NCI-H774 (cell line): Measurements from ENCODE around the gene GM2A.

Experiments used
- DNase-seq: peaks from one replicate; lab custom pipeline; 2025; lab: John Stamatoyannopoulos, UW

The GM2A gene

DNA sequence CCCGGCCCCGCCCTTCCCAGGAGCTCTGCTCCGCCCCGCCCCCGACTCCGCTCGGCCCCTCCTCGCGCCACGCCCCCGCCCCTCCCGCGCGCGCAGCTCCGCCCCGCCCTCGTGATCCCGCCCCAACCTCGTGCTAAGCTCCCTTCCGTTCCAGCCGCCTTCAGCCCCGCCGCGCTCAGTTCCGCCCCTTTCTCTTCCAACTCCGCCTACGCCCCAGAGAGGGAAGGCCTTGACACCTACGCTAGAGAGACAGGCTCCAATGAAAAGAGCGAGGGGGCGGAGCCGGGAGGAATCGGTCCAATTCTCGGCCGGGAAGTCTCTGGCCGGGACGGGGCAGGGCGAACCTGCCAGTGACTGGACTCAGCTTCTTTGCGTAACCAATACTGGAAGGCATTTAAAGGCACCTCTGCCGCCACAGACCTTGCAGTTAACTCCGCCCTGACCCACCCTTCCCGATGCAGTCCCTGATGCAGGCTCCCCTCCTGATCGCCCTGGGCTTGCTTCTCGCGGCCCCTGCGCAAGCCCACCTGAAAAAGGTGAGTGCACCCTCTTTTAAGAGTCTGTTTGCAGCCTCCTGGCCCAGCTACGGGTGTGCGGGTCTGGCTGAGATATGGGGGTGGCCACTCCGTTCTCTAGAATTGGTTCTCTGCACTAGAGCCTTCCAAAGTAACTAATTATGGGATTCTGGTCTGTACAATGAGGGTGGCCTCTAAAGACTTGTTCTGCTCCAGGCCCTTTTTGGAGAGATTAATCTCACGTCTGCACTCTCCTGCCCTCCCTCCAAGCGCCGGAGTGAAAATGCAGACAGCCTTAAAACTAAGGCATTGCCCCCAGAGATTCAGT is at the start of gene GM2A:
Gene GM2A (plus strand): TSS at position 424 of the 843 bp plus-strand sequence. CDS start 32 bp downstream, at position 456.
- peak; percentile 98 for DNase-seq

DNA sequence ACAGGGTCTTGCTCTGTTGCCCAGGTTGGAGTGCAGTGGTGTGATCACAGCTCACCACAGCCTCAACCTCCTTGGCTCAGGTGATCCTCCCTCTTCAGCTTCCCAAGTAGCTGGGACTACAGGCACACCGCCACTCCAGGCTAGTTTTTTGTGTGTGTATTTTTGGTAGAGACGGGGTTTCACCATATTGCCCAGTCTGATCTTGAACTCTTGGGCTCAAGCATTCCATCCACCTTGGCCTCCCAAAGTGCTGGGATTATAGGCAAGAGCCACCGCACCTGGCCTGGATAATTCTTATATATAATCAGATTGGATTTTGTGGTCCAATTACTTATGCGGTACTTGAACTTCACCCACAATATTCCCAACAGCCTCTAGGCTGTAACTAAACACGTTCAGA is 48.9 kb upstream of the GM2A start:
- no peak for DNase-seq

DNA sequence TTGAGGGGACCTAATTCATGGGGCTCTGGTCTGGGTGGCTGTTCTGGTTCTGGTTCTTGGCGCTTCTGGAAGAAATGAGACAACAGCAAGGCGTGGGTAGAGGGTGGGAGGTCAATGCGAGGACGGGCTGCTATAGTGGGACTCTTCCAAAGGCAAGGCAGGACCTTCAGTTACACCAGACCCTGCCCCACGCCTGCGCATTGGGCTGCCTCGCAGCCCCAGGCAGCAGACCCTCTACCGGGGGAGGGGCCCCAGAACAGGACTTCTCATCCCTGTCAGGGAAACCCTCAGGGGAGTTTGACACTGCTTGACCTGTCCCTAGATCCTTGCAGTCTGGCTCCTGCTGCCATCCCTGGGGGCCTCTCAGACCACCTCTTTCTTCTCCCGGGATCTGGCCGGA is 47.6 kb upstream of the GM2A start:
- DNase-seq = no peak

DNA sequence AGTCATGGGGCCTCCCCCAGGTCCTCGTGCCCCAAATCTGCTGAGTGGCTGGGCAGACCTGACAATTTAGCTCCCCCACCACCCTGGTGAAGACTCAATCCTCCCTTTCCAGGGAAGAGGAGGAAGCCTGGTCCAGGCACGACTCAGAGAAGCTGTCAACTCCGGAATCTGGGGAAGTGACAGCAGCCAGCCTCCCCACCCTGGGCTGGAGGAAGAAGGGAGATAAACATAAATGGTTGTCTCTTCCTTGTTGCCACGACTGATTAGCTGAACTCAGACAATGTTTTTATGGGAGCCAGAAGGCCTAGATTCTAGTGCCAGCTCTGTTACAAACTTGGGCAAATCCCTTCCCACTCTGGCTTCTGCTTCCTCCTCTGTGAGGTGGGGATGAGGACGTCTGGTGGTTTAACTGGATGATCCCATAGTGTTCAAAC is 44.5 kb upstream of the GM2A start:
- no peak for DNase-seq

DNA sequence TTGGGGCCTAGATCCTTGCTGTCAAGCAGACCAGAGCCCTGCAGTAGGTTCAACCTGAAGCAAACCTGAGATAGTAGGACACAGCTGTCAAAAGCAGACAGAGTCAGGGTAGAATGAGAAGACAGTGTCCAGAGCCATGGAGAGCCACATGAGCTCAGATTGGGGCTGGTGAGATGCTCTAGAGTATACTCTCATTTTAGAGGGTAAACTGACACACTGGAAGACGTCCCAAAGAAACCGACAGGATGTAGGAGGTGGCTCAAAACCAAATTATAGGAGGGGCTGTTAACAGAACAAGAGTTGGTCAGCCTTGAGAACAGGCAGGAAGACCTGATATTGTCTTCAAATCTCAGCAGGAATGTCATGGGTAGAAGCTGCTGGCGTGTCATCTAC is 40.6 kb upstream of the GM2A start:
- DNase-seq = no peak

DNA sequence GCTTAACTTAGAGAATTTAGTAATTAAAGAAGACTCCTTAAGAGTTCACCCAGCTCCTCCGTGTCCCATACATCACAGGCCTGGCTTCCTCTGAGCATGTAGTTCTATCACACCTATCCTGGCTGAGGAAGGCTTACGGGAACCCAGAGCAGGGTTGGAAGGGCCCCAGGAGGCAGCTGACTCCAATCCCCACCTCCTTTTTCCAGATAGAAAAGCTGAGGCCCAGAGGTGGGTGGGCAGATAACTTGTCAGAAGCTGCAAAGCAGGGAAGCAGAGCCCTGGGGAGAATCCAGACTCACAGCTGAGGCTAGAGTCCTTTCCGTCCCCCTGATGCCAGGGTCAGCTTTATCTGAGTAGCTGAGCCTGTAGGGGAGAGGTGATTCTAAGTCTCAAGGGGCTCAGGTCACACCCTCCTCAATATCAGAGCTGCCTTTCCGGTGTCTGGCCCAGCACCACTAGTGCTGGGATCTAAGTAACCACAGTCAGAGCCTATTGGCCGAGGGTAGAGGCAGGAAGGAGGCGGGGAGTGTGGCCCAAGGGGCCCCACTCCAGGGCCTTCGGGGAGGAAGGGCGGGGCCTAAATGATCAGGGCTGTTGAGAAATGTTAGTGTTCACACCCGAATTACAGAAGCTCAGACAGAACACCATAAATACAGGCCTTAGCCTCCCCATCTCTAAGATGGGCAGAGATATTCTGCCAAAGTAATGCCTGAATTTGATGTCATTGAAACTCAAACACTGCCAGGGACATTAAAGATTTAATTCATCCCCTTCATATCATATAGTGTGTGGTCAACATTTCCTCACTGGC is 39.0 kb upstream of the GM2A start:
- no peak for DNase-seq

DNA sequence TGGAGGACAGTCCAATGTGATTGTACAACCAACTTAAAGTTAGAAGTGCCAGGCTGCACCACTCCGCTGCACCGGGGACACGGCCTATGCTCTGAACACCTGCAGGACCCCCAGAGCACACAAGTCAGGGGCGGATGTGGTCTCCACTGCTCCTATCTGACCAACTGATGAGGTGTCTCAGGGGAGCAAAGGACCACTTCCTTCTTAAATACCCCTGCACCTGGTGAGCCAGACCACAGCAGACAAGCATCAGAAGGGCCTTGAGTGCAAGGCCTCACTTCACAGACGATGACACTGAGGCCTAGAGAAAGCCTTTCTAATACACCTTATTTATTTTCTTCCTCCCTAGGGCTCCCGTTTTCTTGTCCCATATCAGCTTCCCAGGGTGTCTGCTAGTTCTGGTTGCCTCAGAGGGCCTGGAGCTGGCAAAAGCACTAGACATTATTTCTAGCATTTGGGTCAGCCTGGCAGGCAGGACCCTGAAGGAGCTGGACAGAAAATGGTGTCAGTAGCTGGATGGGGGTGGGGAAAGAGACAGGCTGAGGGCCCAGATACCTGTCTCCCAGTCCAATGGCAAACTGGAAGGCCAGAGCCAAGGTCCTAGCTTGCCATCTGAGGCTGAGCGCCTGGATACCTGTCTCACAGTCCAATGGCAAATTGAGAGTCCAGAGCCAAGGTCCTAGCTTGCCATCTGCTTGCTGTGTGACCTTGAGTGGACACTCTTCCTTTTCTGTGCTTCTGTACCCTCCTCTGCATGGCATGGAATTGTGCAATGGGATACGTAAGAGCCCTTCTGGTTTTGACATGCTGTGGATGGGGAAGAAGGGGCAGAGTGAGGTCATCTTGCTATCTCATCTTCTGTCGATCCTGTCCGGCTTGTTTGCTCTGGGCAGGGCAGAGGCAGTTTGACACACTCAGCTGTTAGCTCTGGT is 38.1 kb upstream of the GM2A start:
- DNase-seq = no peak

DNA sequence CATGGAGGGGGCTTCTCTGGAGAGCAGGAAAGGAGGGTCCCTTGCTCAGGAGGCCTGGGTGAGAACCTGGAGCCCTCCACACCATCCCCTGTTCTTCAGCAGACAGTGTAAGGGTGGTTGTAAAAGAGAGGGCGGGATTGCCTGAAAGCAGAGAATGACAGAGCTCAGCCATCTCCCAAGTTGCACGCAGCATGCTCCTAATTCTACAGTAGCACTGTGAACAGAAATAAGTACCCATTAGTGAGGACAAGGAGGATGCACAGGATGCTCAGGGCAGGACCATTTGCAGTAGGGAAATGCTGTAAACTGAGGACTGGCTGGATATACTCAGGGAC is 37.5 kb upstream of the GM2A start:
- DNase-seq = no peak

DNA sequence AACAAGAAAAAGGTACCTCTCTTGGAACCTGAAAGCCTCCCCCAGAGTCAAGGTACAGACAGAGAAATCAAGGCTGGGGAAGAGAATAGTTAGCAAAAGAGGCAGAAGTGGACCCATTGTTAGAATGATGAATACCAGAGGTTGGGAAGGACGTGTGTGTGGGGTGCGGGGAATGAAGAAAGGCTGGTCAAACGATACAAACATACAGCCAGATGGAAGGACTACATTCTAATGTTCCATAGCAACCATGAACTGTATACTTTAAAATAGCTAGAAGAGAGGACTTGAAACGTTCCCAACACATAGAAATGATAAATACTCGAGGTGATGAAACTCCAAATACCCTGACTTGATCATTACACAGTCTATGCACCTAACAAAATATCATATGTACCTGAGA is 36.2 kb upstream of the GM2A start:
- no peak for DNase-seq

DNA sequence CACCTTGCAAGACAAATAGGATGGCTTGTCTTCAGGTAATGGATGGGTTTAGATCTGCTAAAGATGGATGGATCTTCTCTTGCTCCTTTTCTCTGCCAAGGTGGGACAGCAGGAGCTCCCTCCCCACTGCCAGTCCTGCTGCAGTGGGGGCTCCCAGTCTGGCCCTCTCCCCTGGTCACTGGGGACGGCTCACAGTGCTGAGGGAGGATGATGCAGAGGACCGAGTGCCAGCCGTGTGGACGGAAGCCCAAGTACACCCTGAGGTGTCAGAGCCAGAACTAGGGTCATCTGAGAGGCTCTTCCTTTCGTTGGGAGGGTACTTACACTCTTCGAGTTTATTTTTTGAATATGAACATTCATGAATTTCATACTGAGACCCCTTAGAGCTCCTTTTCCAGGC is 34.8 kb upstream of the GM2A start:
- DNase-seq = no peak

DNA sequence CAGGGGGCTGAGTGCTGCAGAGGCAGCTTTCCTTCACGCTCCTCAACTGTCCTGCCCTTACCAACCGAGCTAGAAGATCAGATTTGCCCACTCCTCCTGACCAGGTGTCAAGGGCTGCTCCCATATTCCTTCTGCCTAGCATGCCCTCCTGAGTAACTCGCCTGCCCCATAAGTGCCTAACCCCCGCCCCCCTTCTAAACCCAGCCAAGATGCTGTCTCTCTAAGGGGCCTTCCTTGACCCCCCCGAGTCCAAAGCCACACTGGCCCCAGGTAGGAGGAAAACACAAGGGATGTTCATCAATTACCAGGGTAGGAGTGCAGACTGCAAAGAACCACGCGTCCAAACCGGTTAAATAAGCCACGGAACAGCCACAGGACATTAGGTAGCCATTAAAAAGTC is 33.8 kb upstream of the GM2A start:
- no peak for DNase-seq

DNA sequence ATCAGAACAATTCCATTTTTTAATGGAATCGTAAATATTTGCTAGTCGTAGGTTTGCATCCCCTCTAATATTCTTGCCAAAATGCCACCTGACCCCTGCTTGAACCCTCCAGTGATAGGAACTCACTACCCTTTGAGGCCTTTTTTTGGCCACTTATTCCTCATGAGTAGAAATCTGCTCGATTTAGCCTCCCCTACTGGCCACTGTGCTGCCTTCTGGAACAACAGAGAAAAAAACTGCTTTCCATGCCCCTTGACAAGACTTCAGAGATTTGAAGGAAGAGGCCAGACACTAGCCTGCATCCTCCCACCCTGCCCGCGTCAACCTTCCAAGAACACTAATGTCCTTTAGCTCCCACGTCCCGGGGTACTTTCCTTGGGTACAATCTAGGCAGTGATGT is 33.2 kb upstream of the GM2A start:
- DNase-seq = no peak

DNA sequence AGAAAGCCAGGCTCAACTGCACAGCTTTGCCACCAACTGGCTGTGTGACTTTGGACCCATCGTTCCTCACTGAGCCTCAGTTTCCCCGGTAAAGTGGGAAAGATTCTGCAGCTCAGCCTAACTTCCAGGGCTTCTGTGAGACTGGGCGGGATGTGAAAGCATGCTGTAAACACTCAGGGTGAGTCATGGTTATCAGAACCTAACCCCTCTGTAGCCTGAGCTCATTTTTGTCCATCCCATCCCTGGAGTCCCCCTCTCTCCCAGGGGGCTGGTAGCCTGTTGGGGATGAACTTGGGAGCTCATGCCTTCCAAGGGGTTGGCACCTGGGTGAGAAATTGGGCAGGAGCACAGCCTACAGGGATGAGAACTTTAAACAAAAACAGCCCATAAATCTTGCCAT is 31.4 kb upstream of the GM2A start:
- DNase-seq = no peak

DNA sequence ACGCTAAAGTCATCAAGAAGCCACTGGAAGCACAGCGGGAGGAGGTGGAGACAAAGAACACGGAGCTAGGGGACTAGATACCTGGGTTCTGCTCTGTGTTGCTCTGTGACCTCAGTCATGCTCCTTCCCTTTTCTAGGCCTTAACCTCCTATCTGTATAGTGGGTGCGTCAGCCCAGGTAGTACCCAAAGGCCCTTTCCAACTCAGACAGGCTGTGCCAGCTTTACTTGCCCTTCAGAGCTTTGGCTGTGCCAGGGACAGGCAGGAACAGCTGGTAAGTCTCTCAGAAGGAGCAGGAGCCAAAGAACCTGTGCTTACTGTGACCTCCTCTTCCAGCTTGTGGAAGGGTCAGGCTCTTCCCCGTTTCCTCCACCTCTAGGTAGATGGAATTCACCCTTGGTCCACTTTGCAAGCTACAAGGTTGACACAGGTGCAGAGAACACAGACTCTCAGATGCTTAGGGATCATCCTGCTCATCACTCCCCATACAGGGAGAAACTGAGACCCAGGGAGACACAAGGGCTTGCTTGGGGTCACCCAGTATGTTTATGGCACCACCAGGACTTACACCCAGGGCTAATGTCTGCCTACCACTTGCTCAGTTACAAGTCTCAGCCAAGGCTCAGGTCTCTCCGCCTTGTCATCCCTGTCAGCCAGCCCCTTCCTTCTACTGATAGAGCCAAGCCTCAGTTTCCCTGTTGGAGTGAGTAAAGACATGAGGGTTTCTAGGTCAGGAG is 30.8 kb upstream of the GM2A start:
- no peak for DNase-seq

DNA sequence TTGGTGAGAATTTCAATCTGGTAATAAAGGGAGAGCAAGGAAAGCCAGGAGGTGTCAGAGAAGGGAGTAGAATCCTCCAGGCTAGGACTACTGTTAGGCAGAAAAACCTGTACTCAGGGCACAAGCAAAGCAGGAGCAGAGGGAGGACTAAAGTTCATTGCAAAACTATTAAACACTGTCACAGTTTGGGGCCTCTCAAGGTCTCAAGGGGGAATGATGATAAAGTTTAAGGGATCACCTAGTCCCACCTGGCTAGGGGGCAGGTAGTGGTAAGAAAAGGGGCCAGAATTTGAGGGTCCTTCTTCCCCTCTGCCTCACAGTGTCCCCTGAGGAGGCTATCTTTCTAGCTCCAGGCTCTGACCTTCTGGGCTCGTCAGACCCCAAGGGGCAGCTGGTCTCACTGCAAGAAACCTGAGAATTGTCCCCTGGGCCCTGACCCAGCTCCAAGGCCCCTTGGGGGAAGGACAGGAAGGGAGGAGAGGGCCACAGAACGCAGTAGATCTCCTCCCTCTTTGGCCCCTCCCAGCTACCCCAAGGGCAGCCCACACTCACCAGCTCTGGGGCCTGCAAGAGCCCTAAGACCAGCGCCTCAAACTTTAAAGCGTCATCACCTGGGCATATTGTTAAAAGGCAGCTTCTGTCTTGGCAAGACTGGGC is 30.1 kb upstream of the GM2A start:
- DNase-seq = no peak

DNA sequence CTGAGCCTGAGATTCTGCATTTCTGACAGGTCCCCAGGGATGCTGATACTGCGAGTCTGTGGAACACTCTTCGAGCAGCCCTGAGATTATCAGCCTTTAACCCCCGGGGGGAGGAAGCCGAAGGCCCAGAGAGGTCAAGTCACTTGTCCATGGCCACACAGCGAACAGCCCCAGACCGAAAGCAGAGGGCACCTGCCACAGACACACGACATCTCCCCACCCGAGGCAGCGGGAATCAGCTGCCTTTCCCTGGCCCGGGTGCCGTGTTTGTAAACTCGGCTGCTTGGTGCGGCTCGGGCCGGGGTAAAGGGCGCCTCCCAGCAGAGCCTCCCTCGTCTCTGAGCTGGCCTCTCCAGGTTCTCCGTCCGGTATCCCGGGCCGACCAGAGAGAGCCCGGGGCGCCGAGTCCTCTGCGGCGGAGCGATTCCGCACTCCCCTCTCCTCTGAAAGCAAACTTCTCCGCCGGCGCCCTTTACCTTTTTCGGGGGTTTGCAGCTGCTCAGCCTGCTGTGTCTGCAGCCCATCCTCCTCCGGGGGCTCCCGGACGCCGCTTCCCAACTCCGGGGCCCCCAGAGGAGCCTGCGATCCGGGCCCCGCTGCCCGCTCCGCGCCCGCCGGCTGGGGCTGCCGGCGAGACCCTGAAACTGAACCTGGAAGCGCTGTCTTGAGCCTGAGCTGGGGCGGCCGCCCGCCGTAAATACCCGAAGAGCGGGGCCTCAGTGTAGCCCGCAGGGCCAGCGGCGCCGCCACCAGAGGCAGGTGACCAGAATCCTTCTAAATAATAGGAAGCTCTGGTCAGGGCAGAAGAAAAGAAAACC is 29.3 kb upstream of the GM2A start, which contains the start of gene CCDC69:
Gene CCDC69 (minus strand): TSS at position 646 of the 818 bp plus-strand sequence. CDS start 122 bp downstream, at position 524.
- peak; percentile 23 for DNase-seq

DNA sequence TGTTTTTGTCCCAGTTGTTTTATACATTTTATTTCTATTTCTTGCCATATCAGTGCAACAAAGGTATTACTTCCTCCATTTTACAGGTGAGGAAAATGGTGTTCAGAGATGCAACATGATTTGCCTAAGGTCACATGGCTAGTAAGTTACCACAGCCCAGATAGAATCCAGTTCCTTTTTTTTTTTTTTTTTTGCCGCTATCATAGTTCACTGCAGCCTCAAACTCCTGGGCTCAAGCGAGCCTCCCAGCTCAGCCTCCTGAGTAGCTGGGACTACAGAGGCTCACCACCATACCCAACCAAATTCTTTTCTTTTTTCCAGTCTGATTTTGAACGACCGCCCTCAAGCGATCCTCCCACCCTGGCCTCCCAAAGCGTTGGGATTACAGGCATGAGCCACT is 28.6 kb upstream of the GM2A start:
- DNase-seq = no peak

DNA sequence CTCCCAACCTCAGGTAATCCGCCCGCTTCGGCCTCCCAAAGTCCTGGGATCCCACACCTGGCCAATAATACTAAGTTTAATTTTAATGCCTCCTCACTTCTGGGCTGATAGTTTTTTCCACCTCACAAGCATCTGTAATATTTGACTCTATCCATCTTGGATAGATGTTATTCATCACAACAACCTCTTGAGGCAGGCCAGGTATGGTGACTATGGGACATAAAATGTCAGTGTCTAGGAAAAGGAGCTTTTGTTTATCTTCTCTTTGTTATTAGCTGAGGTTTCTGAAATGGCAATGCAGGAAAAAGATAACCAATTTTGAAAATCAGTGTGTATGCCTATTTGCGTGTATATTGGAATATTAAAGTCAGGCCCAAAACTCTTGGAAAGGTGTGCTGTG is 27.9 kb upstream of the GM2A start:
- DNase-seq = no peak

DNA sequence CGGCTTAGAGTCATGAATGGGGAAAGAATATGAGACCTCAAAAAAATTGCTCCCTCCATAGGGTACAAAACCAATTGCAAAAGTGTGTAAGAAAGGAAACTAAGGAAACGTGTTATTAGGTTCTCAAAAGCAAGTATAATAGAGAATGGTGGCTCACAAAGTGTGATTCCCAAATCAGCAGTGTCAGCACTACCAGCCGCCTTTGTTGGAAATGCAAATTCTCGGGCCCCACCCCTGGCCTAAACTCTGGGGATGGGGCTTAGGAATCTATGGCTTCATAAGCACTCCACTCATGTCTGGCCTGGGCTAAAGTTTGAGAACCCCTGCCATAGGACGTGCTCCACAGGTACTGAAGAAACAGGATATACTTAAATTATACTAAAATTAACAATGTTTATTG is 27.5 kb upstream of the GM2A start:
- DNase-seq = no peak

DNA sequence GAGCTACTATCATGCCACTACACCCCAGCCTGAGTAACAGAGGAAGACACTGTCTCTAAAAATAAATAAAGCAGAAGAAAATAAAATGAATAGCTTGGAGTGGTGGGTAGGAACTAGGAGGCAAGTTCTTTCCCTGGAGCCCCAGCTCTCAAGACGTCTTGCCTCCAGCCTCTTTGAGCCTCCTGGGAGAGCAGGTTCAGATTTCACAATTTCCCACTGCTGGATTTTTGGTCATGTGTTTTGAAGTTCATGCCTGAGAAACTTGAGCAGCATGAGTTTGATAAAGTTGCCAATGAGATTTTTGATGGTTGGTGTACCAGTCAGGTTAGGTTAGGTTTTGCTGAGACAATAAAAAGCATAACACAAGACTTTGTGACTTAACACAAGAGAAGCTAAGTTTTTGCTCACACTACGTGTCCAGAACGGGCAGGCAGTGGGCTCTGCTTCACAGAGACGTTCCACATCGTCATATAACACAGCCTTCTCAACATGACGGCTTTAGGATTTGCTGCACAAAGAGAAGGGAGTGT is 25.0 kb upstream of the GM2A start:
- no peak for DNase-seq
